GM21515 (cell line): ENCODE results near the gene DZIP1L.
"Not testable (repeated sequence)": the region's sequence is repeated elsewhere in the genome, so short reads cannot be mapped to it uniquely, and the experiment has no call there.

Experiments used
- ATAC-seq: cut with Tn5 transposase; IDR thresholded peaks from one replicate; pipeline ENCODE4 v1.9.1; 2021; ENCODE audit not compliant: unreplicated experiment

Gene DZIP1L

GRCh38 chr3:138114431-138114918 lies 933 bp downstream of the DZIP1L start:
- ATAC-seq: no peak

- no peak for ATAC-seq
Observed at GRCh38 chr3:138113326-138113725, 2.1 kb downstream of the DZIP1L start.

- ATAC-seq: no peak
Observed at GRCh38 chr3:138112362-138112761, 3.0 kb downstream of the DZIP1L start.

GRCh38 chr3:138105598-138105997 lies 9.8 kb downstream of the DZIP1L start:
- no peak for ATAC-seq

GRCh38 chr3:138103466-138103865 lies 11.9 kb downstream of the DZIP1L start:
- no peak for ATAC-seq

GRCh38 chr3:138101351-138101940 lies 14.0 kb downstream of the DZIP1L start:
- ATAC-seq: not testable (repeated sequence)

GRCh38 chr3:138099417-138099816 lies 16.0 kb downstream of the DZIP1L start:
- no peak for ATAC-seq

- no peak for ATAC-seq
Observed at GRCh38 chr3:138097192-138098172, 17.9 kb downstream of the DZIP1L start.

GRCh38 chr3:138093721-138094120 lies 21.7 kb downstream of the DZIP1L start:
- no peak for ATAC-seq

- ATAC-seq: no peak
Observed at GRCh38 chr3:138092023-138092422, 23.4 kb downstream of the DZIP1L start.

- no peak for ATAC-seq
Observed at GRCh38 chr3:138089091-138089490, 26.3 kb downstream of the DZIP1L start.

GRCh38 chr3:138085745-138086144 lies 29.7 kb downstream of the DZIP1L start:
- not testable (repeated sequence) for ATAC-seq

GRCh38 chr3:138084196-138084595 lies 31.2 kb downstream of the DZIP1L start:
- no peak for ATAC-seq

- no peak for ATAC-seq
Observed at GRCh38 chr3:138082992-138083386, 32.4 kb downstream of the DZIP1L start.

GRCh38 chr3:138082085-138082991 lies 33.1 kb downstream of the DZIP1L start:
- no peak for ATAC-seq

GRCh38 chr3:138081371-138082084 lies 33.9 kb downstream of the DZIP1L start:
- ATAC-seq: no peak

- ATAC-seq: no peak
Observed at GRCh38 chr3:138079901-138080300, 35.5 kb downstream of the DZIP1L start.

- no peak for ATAC-seq
Observed at GRCh38 chr3:138078901-138079344, 36.5 kb downstream of the DZIP1L start.

- no peak for ATAC-seq
Observed at GRCh38 chr3:138078096-138078495, 37.3 kb downstream of the DZIP1L start.

- ATAC-seq: no peak
Observed at GRCh38 chr3:138072796-138073195, 42.6 kb downstream of the DZIP1L start.
